Raji (cell line): Measurements from ENCODE around the gene CPLX4.
A peak's percentile ranks its signal among the peaks of the same experiment; 100 is the strongest.

Source experiments
- POLR2A ChIP-seq: IDR thresholded peaks from 2 replicates; pipeline ENCODE4 v1.6.1; 2011; ENCODE audit warnings: low read depth, low read length, control low read depth; ENCODE audit not compliant: insufficient read depth

Gene CPLX4

DNA sequence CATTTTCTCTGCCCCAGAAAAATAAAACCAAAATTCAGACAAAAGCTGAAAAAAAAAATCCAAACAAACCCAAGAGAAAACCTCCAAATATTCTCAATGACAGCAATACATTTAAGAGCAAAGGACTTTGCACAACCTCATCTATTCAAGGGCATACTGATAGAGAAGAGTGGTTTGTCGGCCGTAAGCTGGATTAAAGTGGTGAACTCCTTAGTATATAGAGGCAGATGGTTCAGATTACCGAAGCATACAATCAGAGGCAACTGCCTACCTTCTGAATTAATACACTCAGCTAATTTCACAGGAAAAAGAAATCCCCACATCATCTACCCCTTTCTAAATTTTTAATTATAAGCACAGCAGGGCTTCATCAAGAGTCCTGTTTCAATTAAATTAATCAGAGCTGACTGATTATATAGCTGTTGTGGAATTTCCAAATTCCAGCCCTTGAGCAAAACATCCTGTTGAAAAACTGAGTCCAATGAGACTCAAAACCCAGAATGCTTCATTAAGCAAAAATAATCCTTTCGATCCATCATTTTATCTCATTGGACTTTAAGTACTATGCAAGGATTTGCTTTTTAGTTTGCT, at the start of gene CPLX4:
Gene CPLX4 (minus strand): TSS at position 190 of the 591 bp plus-strand sequence. CDS start 187 bp downstream, at position 3.
- no peak for TF ChIP-seq POLR2A

GRCh38 chr18:59360381-59360780, 41.9 kb upstream of the CPLX4 start:
- no peak for TF ChIP-seq POLR2A

- no peak for TF ChIP-seq POLR2A
These were observed 41.1 kb upstream of the CPLX4 start for GRCh38 chr18:59359576-59359952.

- TF ChIP-seq POLR2A = peak; percentile 84
These were observed 40.5 kb upstream of the CPLX4 start, which contains the start of gene LMAN1 for GRCh38 chr18:59358712-59359575. LMAN1 (minus strand) TSS chr18:59359265; CDS start chr18:59359244, 21 bp downstream.

DNA sequence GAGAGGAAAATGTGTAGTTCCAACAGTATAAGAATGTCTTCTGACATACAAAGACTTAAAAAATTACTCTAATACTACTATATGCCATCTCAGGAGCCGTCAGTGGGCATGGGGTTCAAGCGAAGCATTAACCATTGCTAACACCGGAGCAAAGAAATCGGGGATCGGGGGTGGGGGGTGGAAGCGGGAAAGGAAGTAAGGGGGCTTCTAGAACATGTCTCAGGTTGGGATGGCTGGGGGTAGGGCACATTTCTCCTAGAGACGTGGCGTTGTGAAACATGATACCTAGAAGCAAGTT, 39.9 kb upstream of the CPLX4 start:
- TF ChIP-seq POLR2A = no peak

- TF ChIP-seq POLR2A = no peak
These were observed 39.5 kb upstream of the CPLX4 start for GRCh38 chr18:59357928-59358327.

DNA sequence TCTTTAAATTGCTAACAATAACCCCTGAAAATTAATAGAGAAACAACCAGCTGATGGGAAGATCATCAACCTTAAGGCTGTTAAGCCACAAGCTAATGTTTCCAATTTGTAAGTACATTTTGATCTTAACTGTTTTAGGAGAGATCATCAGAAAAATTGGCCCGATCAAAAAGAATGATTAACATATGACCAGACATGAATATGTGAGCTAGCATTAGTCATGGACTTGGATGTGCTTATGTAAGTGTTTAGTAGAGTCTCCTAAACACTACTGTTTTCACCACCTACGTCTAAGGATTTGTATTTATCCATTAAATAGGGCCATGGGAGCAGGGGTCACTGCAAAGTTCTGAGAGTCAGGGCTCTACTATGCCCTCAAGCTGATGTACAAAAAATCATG, 36.3 kb upstream of the CPLX4 start:
- TF ChIP-seq POLR2A = no peak

GRCh38 chr18:59353079-59353680, 34.7 kb upstream of the CPLX4 start:
- no peak for TF ChIP-seq POLR2A

DNA sequence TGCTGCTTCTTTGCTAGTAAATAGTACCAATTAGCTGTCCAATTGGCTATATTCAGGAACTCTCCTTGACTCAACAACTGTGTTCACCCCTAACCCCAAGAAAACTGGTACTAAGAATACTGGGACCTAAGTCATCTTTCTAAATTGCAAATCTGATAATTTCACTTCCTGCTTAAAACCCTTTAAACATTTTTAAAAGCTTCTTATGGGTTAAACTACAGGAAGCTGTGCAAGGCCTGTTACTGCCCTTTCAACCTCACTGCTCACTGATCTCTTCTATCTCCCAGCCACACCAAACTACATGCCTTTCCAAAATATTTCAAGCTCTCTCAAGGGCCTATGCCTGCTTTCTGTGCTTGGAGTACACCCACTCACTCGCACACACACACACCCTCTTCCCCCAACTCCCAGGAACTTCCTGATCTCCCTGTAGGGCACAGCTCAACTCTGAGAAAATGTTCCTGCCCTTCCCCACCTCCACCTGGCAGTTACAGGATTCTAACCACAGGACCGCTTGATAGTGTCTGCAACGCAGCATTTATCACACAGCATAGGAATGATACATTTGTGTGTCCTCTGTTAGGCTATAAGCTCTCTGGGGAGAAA, 33.9 kb upstream of the CPLX4 start:
- no peak for TF ChIP-seq POLR2A

DNA sequence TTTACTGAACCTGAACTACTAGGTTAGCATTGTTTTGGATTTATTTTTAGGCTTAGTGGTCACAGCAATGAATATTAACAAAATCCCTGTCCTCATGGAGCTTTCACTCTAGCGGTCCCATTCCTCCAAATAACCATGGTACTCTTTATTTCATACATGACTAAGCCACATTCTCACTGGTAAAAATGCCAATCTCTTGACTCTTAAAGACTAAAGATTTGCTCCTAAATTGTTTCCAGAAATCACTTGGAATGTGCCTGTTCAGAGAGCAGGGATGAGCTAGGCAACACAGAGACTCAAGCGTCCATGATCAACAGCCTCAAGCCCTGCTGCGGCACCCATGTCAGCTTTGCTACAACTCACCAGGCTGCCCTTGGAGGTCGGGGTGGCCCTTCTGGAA, 27.1 kb upstream of the CPLX4 start:
- TF ChIP-seq POLR2A = no peak

DNA sequence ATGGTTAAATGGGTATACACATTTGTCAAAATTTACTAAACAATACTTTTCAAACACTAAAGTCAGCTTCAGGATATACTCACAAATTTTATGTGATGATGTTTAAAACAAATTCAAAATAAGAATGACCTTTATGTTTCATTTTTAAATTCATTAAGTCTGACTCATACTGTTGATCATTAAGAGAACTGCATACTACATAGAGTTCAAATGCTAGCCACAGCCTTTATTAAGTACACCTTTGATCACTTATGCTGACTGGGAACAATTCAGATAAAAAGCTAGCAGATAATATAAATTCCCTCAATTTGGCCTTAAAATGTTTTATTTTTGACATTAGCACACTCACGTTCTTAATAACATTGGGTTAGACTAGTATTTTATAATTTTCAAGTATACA, 26.5 kb upstream of the CPLX4 start:
- TF ChIP-seq POLR2A = no peak

GRCh38 chr18:59343926-59344325, 25.5 kb upstream of the CPLX4 start:
- no peak for TF ChIP-seq POLR2A

DNA sequence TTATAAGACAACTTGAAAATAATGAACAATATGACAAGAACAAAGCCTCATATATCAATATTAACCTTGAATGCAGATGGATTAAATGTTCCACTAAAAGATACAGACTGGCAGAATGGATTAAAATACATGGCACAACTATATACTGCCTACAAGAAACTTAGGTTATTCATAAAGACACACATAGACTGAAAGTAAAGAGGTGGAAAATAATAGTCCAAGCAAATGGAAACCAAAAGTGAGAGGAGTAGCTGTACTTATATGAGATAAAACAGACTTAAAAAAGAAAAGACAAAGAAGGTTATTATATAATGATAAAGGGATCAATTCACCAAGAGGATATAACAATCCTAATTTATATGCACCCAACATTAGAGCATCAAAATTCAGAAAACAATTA, 22.4 kb upstream of the CPLX4 start:
- no peak for TF ChIP-seq POLR2A

GRCh38 chr18:59340312-59340711, 21.9 kb upstream of the CPLX4 start:
- TF ChIP-seq POLR2A = no peak

DNA sequence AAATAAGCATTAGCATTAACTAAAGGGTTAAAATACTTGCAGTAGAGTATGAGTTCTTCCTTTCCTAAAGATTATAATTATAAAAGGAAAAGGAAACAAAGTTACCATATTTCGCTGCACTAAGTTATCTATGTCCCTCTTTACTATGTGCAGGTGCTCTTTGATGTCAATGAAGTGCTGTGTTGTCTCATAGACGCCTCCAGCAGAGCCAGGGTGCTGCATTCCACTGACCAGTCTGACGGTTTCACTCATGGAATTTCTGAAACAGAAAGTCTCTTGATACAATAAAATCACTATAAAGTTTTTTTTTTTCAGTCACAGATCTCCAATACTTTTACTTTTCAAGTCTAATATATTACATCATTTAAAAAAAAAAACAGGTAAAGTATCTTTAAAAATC, 14.5 kb upstream of the CPLX4 start:
- no peak for TF ChIP-seq POLR2A

DNA sequence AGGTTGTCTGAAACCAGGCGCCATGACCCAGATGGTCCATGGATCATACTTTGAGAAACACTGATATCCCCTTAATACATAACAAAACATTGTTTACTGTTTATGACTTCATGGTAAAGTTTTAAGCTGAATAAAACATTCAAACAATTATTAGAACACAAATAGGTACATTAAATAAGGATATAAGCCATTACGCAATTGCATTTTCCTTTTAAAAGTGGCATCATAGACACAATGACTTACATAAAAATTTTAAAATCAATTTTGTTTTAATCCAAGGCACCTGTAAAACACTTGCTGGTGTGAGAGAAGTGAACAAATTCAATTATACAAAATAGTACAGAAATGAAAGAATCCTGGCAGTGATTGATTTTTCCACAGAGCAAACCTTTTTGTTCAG, 10.2 kb upstream of the CPLX4 start:
- no peak for TF ChIP-seq POLR2A
